ENCODE data around the gene MTERF2.

GRCh38 chr12:107032266-107032665 lies 45.3 kb upstream of the MTERF2 start:
- TF ChIP-seq, protein P1, sequence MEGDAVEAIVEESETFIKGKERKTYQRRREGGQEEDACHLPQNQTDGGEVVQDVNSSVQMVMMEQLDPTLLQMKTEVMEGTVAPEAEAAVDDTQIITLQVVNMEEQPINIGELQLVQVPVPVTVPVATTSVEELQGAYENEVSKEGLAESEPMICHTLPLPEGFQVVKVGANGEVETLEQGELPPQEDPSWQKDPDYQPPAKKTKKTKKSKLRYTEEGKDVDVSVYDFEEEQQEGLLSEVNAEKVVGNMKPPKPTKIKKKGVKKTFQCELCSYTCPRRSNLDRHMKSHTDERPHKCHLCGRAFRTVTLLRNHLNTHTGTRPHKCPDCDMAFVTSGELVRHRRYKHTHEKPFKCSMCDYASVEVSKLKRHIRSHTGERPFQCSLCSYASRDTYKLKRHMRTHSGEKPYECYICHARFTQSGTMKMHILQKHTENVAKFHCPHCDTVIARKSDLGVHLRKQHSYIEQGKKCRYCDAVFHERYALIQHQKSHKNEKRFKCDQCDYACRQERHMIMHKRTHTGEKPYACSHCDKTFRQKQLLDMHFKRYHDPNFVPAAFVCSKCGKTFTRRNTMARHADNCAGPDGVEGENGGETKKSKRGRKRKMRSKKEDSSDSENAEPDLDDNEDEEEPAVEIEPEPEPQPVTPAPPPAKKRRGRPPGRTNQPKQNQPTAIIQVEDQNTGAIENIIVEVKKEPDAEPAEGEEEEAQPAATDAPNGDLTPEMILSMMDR (conservative IDR thresholded peaks at IDR 0.05; ENCODE audit: low read length): no peak
- TF ChIP-seq EZH2phosphoT487 (IDR thresholded peaks at IDR 0.05; ENCODE audit: borderline replicate concordance, low read depth, low read length): no peak
